NB4 (cell line): ENCODE data around the gene PHF12.
A peak's percentile ranks its signal among the peaks of the same experiment; 100 is the strongest.

ENCODE experiments used
- DNase-seq: peaks from one replicate; pipeline ENCODE4 v3.0.0; 2010; ENCODE audit warnings: low read depth
- H3K4me3 ChIP-seq: one replicate; pipeline ENCODE4 v1.5.1; 2011; ENCODE audit warnings: mild to moderate bottlenecking, low read depth, low read length, moderate library complexity
- CTCF ChIP-seq: IDR thresholded peaks from one replicate; pipeline ENCODE4 v1.5.1; 2012; ENCODE audit warnings: low read depth, low read length
- MAX ChIP-seq: IDR thresholded peaks from 2 replicates; pipeline ENCODE4 v1.6.1; 2011; ENCODE audit warnings: low read depth, low read length
- MYC ChIP-seq: IDR thresholded peaks from 2 replicates; pipeline ENCODE4 v1.6.1; 2011; ENCODE audit warnings: low read depth, low read length
- POLR2A ChIP-seq: IDR thresholded peaks from 2 replicates; pipeline ENCODE4 v1.6.1; 2011; ENCODE audit warnings: mild to moderate bottlenecking; ENCODE audit not compliant: insufficient read length; ENCODE audit errors: extremely low read depth

PHF12 gene

GRCh38 chr17:28873839-28874238 is 77.5 kb downstream of the PHF12 start:
- TF ChIP-seq POLR2A (no peak), CTCF (no peak), MAX (no peak), MYC (no peak)
- no peak for DNase-seq
- no peak overlapping the region for H3K4me3 ChIP-seq

GRCh38 chr17:28871056-28871579 is 80.2 kb downstream of the PHF12 start:
- H3K4me3 ChIP-seq: no peak overlapping the region
- no peak for DNase-seq
- TF ChIP-seq MYC (no peak), MAX (no peak), CTCF (no peak), POLR2A (no peak)

GRCh38 chr17:28867276-28867675 is 84.0 kb downstream of the PHF12 start:
- DNase-seq: no peak
- TF ChIP-seq MAX (no peak), MYC (no peak), POLR2A (no peak), CTCF (no peak)
- no peak overlapping the region for H3K4me3 ChIP-seq

DNA sequence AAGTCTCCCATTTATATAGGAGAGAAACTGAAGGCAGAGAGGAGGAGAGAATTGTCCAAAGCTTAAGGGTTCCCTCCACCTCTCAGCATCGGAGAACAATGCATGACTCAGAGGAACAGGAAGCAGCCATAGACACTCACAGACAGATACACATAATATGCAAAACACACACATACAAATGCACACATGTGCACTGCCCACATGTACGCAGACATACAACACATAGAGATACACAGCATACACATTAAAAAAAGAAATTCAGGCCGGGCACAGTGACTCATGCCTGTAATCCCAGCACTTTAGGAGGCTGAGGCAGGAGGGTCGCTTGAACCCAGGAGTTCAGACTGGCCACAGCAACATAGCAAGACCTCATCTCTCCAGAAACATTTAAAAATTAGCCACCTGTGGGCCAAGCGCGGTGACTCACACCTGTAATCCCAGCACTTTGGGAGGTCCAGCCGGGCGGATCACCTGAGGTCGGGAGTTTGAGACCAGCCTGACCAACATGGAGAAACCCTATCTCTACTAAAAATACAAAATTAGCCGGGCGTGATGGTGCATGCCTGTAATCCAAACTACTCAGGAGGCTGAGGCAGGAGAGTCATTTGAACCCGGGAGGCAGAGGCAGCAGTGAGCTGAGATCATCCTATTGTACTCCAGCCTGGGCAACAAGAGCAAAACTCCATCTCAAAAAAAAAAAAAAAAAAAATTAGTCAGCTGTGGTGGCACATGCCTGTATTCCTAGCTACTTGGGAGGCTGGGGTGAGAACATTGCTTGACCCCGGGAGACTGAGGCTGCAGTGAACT is 85.2 kb downstream of the PHF12 start:
- no peak overlapping the region for H3K4me3 ChIP-seq
- peak; percentile 55 for DNase-seq
- TF ChIP-seq CTCF: no peak
- TF ChIP-seq MYC: no peak
- TF ChIP-seq MAX: no peak
- no peak for TF ChIP-seq POLR2A

- H3K4me3 ChIP-seq: no peak overlapping the region
- peak; percentile 1 for DNase-seq
- TF ChIP-seq MAX: no peak
- TF ChIP-seq CTCF: no peak
Measured at GRCh38 chr17:28864991-28865849, 86.1 kb downstream of the PHF12 start.
